WTC11 (cell line): Measurements from ENCODE around the gene TES. TPM values are rescaled to one million over a fixed set of nuclear protein-coding genes. Genes with fewer than 3 reads are reported as not detected.

Source experiments
- ATAC-seq: fragments of 200-7000 bp; cut with Tn5 transposase; 2 replicates; pipeline ENCODE4 v1.10.0; 2021; ENCODE audit warnings: mild to moderate bottlenecking, moderate library complexity
- CTCF ChIA-PET: fragments of 300-600 bp; sonication (Branson Sonifier 250); formaldehyde crosslinking; loops from one replicate; lab custom pipeline; 2021; ENCODE audit warnings: antibody characterized with exemption; lab: Charles Lee
- POLR2A ChIA-PET: fragments of 350-600 bp; sonication (Branson Sonifier 250); formaldehyde crosslinking; loops from one replicate; lab custom pipeline; 2021; ENCODE audit warnings: antibody characterized with exemption; lab: Charles Lee
- DNase-seq: peaks from one replicate; pipeline ENCODE4 v3.0.0; 2021; ENCODE audit warnings: low spot score
- H3K27ac Mint-ChIP-seq: 2 replicates; pipeline ENCODE4 v1.8.0; 2021; ENCODE audit warnings: mixed read lengths
- H3K27me3 Mint-ChIP-seq: 2 replicates; pipeline ENCODE4 v1.8.0; 2021; ENCODE audit warnings: low read depth, mild to moderate bottlenecking, moderate library complexity, mixed read lengths
- H3K36me3 Mint-ChIP-seq: 2 replicates; pipeline ENCODE4 v1.8.0; 2021; ENCODE audit warnings: mixed read lengths
- H3K4me1 Mint-ChIP-seq: 2 replicates; pipeline ENCODE4 v1.8.0; 2022; ENCODE audit warnings: mixed read lengths
- H3K4me3 Mint-ChIP-seq: 2 replicates; pipeline ENCODE4 v1.8.0; 2021; ENCODE audit warnings: mild to moderate bottlenecking, moderate library complexity, mixed read lengths
- H3K9me3 Mint-ChIP-seq: 2 replicates; pipeline ENCODE4 v1.8.0; 2021; ENCODE audit warnings: mixed read lengths
- CREB1 ChIP-seq: sonication (generic); formaldehyde crosslinking; IDR thresholded peaks from 2 replicates; pipeline ENCODE4 v1.8.0; 2023; ENCODE audit warnings: mild to moderate bottlenecking, missing genetic modification reagents
- CTCF ChIP-seq: fragments of 200-600 bp; IDR thresholded peaks from 2 replicates; pipeline ENCODE4 v1.8.0; 2022; ENCODE audit warnings: antibody characterized with exemption
- GRHL2 ChIP-seq: fragments of 250-450 bp; sonication (Bioruptor Pico); IDR thresholded peaks from 2 replicates; pipeline ENCODE4 v1.8.0; 2022; ENCODE audit warnings: mild to moderate bottlenecking, moderate library complexity; ENCODE audit not compliant: insufficient replicate concordance, severe bottlenecking
- GTF2I ChIP-seq: fragments of 250-450 bp; sonication (Bioruptor Pico); conservative IDR thresholded peaks from 2 replicates; pipeline ENCODE4 v1.4.0; 2021; ENCODE audit warnings: mild to moderate bottlenecking
- JUN ChIP-seq: sonication (generic); formaldehyde crosslinking; IDR thresholded peaks from 2 replicates; pipeline ENCODE4 v1.8.0; 2023; ENCODE audit warnings: mild to moderate bottlenecking, missing genetic modification reagents
- NR3C1 ChIP-seq: sonication (generic); formaldehyde crosslinking; conservative IDR thresholded peaks from 2 replicates; pipeline ENCODE4 v1.8.1; 2023; ENCODE audit warnings: low read depth, mild to moderate bottlenecking, missing genetic modification reagents
- RORB ChIP-seq: fragments of 250-450 bp; sonication (Bioruptor Pico); IDR thresholded peaks from 2 replicates; pipeline ENCODE4 v1.9.0; 2021; ENCODE audit warnings: mild to moderate bottlenecking
- SMAD4 ChIP-seq: sonication (generic); formaldehyde crosslinking; IDR thresholded peaks from 2 replicates; pipeline ENCODE4 v1.8.0; 2022; ENCODE audit warnings: mild to moderate bottlenecking, missing genetic modification reagents
- USF1 ChIP-seq: sonication (generic); formaldehyde crosslinking; IDR thresholded peaks from 2 replicates; pipeline ENCODE4 v1.8.0; 2022; ENCODE audit warnings: mild to moderate bottlenecking, missing genetic modification reagents
- ZNF512 ChIP-seq: sonication (generic); formaldehyde crosslinking; IDR thresholded peaks from 2 replicates; pipeline ENCODE4 v1.8.1; 2022; ENCODE audit warnings: missing genetic modification reagents, borderline replicate concordance
- total RNA-seq: library from RNA; stranded (reverse); gene quantifications from 3 replicates; pipeline ENCODE4 v1.2.3, GENCODE V29; 2021
- TF ChIP-seq, protein P1 (sequence below): sonication (generic); formaldehyde crosslinking; IDR thresholded peaks from 2 replicates; pipeline ENCODE4 v1.8.0; 2023; ENCODE audit warnings: missing genetic modification reagents, mild to moderate bottlenecking, borderline replicate concordance
- TF ChIP-seq, protein P2 (sequence below): sonication (generic); formaldehyde crosslinking; IDR thresholded peaks from 2 replicates; pipeline ENCODE4 v1.8.0; 2023; ENCODE audit warnings: missing genetic modification reagents

The TES gene
- total RNA-seq, 1 experiment from 2014 or later: 48.5 TPM

DNA sequence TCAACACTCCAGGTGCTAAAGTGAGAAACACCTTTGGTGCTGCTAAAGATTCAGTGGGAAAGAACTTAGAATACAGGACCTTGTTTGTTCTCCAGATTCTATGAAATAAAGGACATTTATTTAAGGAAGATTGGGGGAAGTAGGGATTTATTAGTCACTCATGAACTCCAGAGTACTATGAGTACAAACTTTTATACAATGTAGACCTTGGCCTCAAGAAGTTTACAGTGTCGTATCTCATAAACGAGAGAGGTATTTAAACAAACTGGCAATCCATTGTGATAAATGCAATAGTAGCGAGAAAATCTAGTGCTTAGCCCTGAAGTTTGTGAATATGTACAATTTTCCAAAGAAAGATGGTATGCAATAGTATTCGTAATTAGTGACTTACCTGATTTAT lies 59.1 kb downstream of the TES start (continued):
- TF ChIP-seq, protein P1, sequence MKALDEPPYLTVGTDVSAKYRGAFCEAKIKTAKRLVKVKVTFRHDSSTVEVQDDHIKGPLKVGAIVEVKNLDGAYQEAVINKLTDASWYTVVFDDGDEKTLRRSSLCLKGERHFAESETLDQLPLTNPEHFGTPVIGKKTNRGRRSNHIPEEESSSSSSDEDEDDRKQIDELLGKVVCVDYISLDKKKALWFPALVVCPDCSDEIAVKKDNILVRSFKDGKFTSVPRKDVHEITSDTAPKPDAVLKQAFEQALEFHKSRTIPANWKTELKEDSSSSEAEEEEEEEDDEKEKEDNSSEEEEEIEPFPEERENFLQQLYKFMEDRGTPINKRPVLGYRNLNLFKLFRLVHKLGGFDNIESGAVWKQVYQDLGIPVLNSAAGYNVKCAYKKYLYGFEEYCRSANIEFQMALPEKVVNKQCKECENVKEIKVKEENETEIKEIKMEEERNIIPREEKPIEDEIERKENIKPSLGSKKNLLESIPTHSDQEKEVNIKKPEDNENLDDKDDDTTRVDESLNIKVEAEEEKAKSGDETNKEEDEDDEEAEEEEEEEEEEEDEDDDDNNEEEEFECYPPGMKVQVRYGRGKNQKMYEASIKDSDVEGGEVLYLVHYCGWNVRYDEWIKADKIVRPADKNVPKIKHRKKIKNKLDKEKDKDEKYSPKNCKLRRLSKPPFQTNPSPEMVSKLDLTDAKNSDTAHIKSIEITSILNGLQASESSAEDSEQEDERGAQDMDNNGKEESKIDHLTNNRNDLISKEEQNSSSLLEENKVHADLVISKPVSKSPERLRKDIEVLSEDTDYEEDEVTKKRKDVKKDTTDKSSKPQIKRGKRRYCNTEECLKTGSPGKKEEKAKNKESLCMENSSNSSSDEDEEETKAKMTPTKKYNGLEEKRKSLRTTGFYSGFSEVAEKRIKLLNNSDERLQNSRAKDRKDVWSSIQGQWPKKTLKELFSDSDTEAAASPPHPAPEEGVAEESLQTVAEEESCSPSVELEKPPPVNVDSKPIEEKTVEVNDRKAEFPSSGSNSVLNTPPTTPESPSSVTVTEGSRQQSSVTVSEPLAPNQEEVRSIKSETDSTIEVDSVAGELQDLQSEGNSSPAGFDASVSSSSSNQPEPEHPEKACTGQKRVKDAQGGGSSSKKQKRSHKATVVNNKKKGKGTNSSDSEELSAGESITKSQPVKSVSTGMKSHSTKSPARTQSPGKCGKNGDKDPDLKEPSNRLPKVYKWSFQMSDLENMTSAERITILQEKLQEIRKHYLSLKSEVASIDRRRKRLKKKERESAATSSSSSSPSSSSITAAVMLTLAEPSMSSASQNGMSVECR (CRISPR knock-in tag): no peak
- TF ChIP-seq NR3C1 (CRISPR knock-in tag) (no peak), GRHL2 (CRISPR knock-in tag) (no peak), GTF2I (CRISPR knock-in tag) (no peak), ZNF512 (CRISPR knock-in tag) (no peak)

DNA sequence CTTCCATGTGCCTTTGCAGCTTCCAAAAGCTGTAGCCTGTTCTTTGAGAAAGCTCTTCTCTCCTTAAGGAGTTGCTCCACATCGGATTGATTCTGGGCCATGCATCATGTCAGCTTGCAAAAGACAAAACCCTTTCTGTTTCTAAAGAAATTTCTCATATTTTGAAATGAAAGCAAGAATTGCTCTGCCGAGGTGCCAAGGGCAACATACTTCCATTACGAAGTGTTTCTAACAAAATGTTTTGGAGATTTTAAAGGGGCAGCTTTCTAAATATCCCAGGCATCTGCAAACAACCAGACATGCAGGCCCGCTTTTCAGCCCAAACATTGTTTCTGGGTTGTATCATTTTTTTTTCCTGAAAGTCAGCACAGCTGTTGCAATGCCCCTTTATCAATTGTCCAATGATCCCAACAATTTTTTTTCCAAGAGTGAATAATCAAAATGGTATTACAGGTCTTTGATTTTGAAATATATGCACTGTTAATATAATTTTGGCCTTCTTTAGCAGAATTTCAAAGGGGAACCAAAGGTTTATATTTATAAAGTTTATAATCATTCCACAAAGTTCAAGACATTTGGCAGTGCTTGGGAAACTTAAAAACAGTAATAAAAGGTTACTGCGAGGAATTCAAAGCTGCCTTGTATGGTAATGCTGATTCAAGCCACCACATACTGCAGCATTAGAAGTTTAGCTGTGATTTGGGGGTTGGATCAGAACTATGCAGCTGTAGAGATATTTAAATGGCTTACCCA lies 61.0 kb downstream of the TES start:
- Mint-ChIP-seq H3K27me3 (no peaks in the 10 kb centered on the region), H3K36me3 (no peaks in the 10 kb centered on the region), H3K4me1 (peaks cover 14% of the 10 kb centered on the region), H3K4me3 (no peak overlapping the region), H3K9me3 (no peaks in the 10 kb centered on the region), H3K27ac (no peak overlapping the region)
- POLR2A ChIA-PET: no interaction called here
- CTCF ChIA-PET: interaction anchor here (0.6 to 1.8 kb wide), 5 partner anchors 21 to 320 kb away, joined by 3 to 6 read pairs (median 4); no protein-coding TSS in a partner anchor
- no peak for TF ChIP-seq CREB1 (CRISPR knock-in tag)
- no peak for TF ChIP-seq JUN (CRISPR knock-in tag)
- no peak for TF ChIP-seq CTCF
- TF ChIP-seq, protein P2, sequence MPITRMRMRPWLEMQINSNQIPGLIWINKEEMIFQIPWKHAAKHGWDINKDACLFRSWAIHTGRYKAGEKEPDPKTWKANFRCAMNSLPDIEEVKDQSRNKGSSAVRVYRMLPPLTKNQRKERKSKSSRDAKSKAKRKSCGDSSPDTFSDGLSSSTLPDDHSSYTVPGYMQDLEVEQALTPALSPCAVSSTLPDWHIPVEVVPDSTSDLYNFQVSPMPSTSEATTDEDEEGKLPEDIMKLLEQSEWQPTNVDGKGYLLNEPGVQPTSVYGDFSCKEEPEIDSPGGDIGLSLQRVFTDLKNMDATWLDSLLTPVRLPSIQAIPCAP (CRISPR knock-in tag): no peak
- TF ChIP-seq RORB (CRISPR knock-in tag): no peak
- TF ChIP-seq USF1 (CRISPR knock-in tag): no peak
- no peak for TF ChIP-seq NR3C1 (CRISPR knock-in tag)
- no peak for TF ChIP-seq SMAD4 (CRISPR knock-in tag)
- ATAC-seq: peak; percentile 18; the same call in 1 of the 2 replicates
- no peak for DNase-seq
